HFFc6 (cell line): ENCODE data around the gene RABGAP1L. TPM values are rescaled to one million over a fixed set of nuclear protein-coding genes. Genes with fewer than 3 reads are reported as not detected.

Experiments used
- DNase-seq: peaks from one replicate; pipeline ENCODE4 v3.0.0-alpha.2; 2018
- H3K27ac Mint-ChIP-seq: 2 replicates; pipeline ENCODE4 v1.8.0; 2020; ENCODE audit warnings: mild to moderate bottlenecking, mixed read lengths
- H3K27me3 Mint-ChIP-seq: 2 replicates; pipeline ENCODE4 v1.8.0; 2021; ENCODE audit warnings: mild to moderate bottlenecking, moderate library complexity, mixed read lengths; ENCODE audit not compliant: insufficient read depth
- H3K36me3 Mint-ChIP-seq: 2 replicates; pipeline ENCODE4 v1.8.0; 2021; ENCODE audit warnings: low read depth, mixed read lengths
- H3K4me1 Mint-ChIP-seq: 2 replicates; pipeline ENCODE4 v1.8.0; 2020; ENCODE audit warnings: low read depth, mixed read lengths
- H3K4me3 Mint-ChIP-seq: 2 replicates; pipeline ENCODE4 v1.8.0; 2020; ENCODE audit warnings: mild to moderate bottlenecking, moderate library complexity, mixed read lengths
- H3K9me3 Mint-ChIP-seq: 2 replicates; pipeline ENCODE4 v1.8.0; 2020; ENCODE audit warnings: mild to moderate bottlenecking, mixed read lengths
- CTCF ChIP-seq: fragments of 200-600 bp; sonication (generic); IDR thresholded peaks from 2 replicates; pipeline ENCODE4 v1.5.0; 2021; ENCODE audit warnings: antibody characterized with exemption, mild to moderate bottlenecking
- total RNA-seq, 6 experiments: library from RNA; stranded (reverse); fragmentation: NEBNext Ultra II Directional; extraction: Animal tissue kit (Norgen Biotek cat#: 25700); gene quantifications; 2 replicates in 1 of 6; 3 replicates in 5 of 6; pipeline ENCODE4 v1.2.3, GENCODE V29; 2021

RABGAP1L gene
- total RNA-seq, 6 experiments from 2014 or later, result 14.5 to 16.9 (median 16.0) TPM

GRCh38 chr1:174161813-174162212 is 2.5 kb downstream of the RABGAP1L start:
- peaks cover 21% of the 10 kb centered on the region for H3K4me1 Mint-ChIP-seq
- no peak overlapping the region for H3K4me3 Mint-ChIP-seq
- H3K27ac Mint-ChIP-seq, result no peak overlapping the region
- H3K27me3 Mint-ChIP-seq, result no peaks in the 10 kb centered on the region; the same call in 1 of the 2 replicates
- H3K36me3 Mint-ChIP-seq, result peaks cover 4% of the 10 kb centered on the region; the same call in 1 of the 2 replicates
- no peak for TF ChIP-seq CTCF
- DNase-seq, result no peak
- no peaks in the 10 kb centered on the region for H3K9me3 Mint-ChIP-seq

- no peaks in the 10 kb centered on the region; the same call in 1 of the 2 replicates for H3K27me3 Mint-ChIP-seq
- no peak for TF ChIP-seq CTCF
- H3K4me3 Mint-ChIP-seq, result no peak overlapping the region
- peaks cover 12% of the 10 kb centered on the region for H3K4me1 Mint-ChIP-seq
- no peak for DNase-seq
- H3K9me3 Mint-ChIP-seq, result no peaks in the 10 kb centered on the region
- H3K27ac Mint-ChIP-seq, result no peak overlapping the region
- peaks cover 4% of the 10 kb centered on the region; the same call in 1 of the 2 replicates for H3K36me3 Mint-ChIP-seq
Observed at GRCh38 chr1:174164826-174165225, 5.5 kb downstream of the RABGAP1L start.

- TF ChIP-seq CTCF, result no peak
- Mint-ChIP-seq H3K27ac (no peak overlapping the region), H3K4me3 (no peak overlapping the region), H3K9me3 (no peaks in the 10 kb centered on the region), H3K36me3 (peaks cover 4% of the 10 kb centered on the region; the same call in 1 of the 2 replicates), H3K27me3 (no peaks in the 10 kb centered on the region), H3K4me1 (peaks cover 5% of the 10 kb centered on the region)
- DNase-seq, result no peak
Observed at GRCh38 chr1:174165471-174166137, 6.3 kb downstream of the RABGAP1L start.

- TF ChIP-seq CTCF, result no peak
- Mint-ChIP-seq H3K36me3 (peaks cover 4% of the 10 kb centered on the region; the same call in 1 of the 2 replicates), H3K4me1 (no peaks in the 10 kb centered on the region; the same call in 1 of the 2 replicates), H3K27ac (no peak overlapping the region), H3K9me3 (no peaks in the 10 kb centered on the region), H3K27me3 (no peaks in the 10 kb centered on the region), H3K4me3 (no peak overlapping the region)
- DNase-seq, result no peak
Observed at GRCh38 chr1:174166530-174167264, 7.4 kb downstream of the RABGAP1L start.

- no peak overlapping the region for H3K27ac Mint-ChIP-seq
- H3K27me3 Mint-ChIP-seq, result no peaks in the 10 kb centered on the region
- no peak overlapping the region for H3K4me3 Mint-ChIP-seq
- no peak for DNase-seq
- H3K36me3 Mint-ChIP-seq, result peaks cover 2% of the 10 kb centered on the region; the same call in 1 of the 2 replicates
- TF ChIP-seq CTCF, result no peak
- no peaks in the 10 kb centered on the region for H3K9me3 Mint-ChIP-seq
- H3K4me1 Mint-ChIP-seq, result no peaks in the 10 kb centered on the region; the same call in 1 of the 2 replicates
Observed at GRCh38 chr1:174167265-174167803, 8.0 kb downstream of the RABGAP1L start.
